ENCODE results near the gene FCGR1A.
"Not testable (repeated sequence)": the region's sequence is repeated elsewhere in the genome, so short reads cannot be mapped to it uniquely, and the experiment has no call there.

DNA sequence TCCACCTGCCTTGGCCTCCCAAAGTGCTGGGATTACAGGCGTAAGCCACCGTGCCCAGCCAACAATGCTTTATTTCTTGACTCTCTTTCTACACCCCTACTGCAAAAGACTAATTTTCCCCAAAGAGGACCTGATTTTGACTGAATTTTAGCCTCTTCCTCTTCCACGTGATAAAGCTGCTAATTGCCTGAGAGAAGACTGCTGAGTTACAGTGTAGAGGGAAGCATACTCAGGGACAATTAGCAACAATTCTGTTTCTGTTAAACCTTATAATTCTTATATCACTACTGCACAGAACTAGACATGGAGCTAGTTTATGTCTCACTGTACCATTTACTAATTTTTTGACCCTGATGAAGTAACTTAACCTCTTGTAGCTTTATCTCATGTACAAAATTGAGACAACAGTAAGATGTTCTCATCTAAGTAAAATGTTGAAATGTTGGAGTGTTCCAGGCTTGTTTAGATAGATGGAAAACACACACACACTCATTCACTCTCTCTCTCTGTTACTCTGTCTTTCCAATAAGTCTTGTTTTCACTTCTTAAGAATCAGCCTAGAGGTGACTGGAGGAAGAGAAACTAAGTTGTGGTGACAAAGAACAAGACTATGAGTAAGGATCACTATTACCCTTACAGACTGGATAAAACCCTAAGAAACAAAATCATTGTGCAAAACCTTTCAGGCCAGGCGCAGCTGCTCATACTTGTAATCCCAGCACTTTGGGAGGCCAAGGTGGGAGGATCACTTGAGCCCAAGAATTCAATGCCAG, 10.7 kb upstream of the FCGR1A start:
- TF ChIP-seq EZH2phosphoT487 (IDR thresholded peaks at IDR 0.05; ENCODE audit: borderline replicate concordance, low read depth, low read length); CTCF (conservative IDR thresholded peaks at IDR 0.05; ENCODE audit: low read length): not testable (repeated sequence)
